GM21529 (cell line): Measurements from ENCODE around the gene KMT5C.

ENCODE experiments used
- ATAC-seq: cut with Tn5 transposase; IDR thresholded peaks from one replicate; pipeline ENCODE4 v1.9.1; 2021; ENCODE audit not compliant: unreplicated experiment

KMT5C gene

DNA sequence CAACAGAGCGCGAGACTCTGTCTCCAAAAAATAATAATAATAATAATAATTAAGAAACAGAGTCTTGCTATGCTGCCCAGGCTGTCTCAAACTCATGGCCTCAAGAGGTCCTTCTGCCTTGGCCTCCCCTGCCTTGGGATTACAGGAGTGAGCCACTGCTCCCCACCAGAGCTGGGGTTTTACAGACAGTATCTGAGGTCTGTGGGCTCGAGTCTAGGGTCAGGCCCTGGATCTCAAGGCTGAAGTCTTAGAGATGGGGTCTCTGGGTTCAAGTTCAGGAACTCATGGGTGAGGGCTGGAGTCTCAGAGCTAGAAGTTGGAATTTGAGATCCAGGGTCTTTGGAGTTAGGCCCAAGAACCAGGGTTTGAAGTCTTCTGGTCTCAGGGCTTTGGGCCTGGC lies 27.1 kb downstream of the KMT5C start:
- ATAC-seq: no peak

DNA sequence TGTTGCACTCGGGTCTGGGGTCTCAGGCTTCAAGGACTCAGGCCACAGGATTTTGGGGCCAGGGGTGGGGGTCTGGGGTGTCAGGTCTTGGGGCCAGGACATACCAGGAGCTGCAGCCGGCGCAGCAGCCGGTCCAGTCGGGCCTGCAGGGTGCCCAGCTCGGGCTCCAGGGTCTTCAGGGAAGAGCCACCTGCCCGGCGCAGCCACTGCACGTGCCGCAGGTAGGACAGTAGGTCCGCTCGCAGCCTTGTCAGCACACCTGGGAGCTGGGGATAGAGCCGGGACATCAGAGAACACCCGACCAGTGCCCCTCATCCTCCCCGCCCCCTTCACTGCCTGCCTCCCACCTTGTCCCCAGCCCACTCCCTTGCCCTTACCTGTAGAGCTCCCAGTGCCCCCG lies 28.4 kb downstream of the KMT5C start:
- ATAC-seq: no peak

- ATAC-seq: no peak
These were observed 29.3 kb downstream of the KMT5C start for GRCh38 chr19:55368701-55369563.

GRCh38 chr19:55369653-55370304 lies 30.1 kb downstream of the KMT5C start:
- no peak for ATAC-seq

- no peak for ATAC-seq
These were observed 30.8 kb downstream of the KMT5C start, which contains the start of gene IL11 for GRCh38 chr19:55370305-55370988. TSS of gene IL11 (minus strand) at chr19:55370463. CDS start at chr19:55370310, 153 bp downstream.

DNA sequence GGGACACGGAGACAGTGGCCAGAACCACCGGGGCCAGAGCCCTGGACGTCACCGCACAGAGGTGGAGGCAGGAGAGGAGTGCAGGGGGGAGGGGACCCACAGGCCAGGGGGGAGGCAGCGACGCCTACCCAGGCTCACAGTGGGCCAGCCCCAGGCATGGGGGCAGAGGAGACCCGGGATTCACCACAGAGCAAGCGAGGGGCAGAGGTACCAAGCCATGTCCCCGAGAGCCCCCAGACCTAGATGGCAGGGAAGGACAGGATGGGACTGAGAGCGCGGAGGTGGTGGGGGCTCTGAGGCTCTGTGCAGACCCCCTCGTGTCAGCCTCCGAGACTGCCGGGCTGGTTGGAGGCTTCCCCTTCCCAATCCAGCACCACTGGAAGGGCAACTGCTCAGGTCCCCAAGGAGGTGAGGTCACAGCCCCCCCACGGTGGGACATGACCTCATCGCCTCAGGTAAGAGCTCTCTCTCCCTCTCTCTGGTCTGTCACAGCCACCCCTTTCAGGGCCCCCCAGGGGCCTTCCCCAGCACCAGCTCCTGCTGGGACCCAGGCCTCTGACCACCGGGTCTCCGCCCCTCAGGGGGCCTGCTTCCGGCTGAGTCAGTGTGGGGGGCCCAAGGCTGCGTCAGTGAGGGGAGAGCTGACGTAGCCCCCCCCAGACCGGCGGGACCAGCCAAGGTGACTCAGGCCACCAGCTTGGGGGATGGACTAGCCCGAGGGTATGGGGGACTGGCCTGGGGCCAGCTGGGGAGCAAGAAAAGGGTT lies 32.8 kb downstream of the KMT5C start:
- ATAC-seq: no peak

GRCh38 chr19:55373306-55373992 lies 33.8 kb downstream of the KMT5C start:
- no peak for ATAC-seq

GRCh38 chr19:55373993-55374757 lies 34.5 kb downstream of the KMT5C start:
- ATAC-seq: no peak

GRCh38 chr19:55376241-55376933 lies 36.7 kb downstream of the KMT5C start, which contains the start of gene TMEM190:
TSS of gene TMEM190 (plus strand) at chr19:55376826. CDS start at chr19:55376854, 28 bp downstream.
- ATAC-seq: no peak

DNA sequence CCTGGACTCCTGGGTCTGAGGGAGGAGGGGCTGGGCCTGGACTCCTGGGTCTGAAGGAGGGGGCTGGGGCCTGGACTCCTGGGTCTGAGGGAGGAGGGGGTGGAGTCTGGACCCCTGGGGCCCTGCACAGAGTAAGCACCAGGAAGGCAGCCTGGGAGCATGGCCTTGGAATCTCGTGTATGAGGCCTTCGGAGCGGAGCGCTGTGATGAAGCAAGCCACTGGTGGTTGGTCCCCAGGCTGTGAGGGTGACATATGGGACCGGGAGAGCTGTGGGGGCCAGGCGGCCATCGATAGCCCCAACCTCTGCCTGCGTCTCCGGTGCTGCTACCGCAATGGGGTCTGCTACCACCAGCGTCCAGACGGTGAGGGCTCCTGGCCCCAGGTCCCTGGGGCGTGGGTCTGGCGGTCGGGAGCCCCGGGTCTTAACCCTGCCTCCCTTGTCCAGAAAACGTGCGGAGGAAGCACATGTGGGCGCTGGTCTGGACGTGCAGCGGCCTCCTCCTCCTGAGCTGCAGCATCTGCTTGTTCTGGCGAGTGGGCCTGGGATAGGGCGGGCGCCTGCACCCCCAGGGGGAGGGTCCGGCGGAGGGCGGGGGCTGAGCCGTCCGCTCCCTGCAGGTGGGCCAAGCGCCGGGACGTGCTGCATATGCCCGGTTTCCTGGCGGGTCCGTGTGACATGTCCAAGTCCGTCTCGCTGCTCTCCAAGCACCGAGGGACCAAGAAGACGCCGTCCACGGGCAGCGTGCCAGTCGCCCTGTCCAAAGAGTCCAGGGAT lies 37.9 kb downstream of the KMT5C start:
- no peak for ATAC-seq

DNA sequence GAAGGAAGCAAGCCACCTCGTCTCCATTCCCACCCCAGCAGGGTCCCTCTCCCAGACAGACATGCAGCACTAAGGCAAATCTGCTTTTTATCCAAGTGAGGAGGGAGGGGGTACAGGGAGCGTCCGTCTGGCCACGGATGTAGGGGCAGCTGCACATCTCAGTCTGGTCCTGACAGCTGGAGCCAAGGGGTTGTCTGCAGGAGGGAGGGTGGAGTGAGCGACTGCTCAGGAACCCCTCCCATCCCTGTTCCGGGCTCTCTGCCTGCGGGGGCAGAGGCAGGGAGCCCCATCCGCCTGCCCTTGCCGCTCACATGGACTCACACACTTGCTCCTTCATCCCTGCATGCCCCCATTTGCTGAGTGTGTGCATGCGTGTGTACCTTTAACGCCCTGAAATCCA lies 39.5 kb downstream of the KMT5C start:
- ATAC-seq: no peak

DNA sequence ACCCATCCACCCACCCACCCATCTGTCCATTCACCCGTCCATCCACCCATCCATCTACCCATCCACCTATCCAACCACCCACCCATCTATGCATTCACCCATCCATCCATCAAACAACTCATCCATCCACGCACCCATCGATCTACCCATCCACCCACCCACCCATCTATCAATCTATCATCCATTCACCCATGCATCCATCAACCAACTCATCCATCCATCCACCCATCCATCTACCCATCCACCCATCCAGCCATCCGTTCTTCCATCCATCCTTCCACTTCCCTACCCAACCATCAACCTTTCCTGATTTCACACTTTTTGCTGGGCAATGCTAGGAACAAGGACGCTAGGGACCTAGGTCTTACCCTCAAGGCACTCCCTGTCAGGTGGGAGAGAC lies 42.3 kb downstream of the KMT5C start:
- no peak for ATAC-seq

GRCh38 chr19:55382522-55383054 lies 42.9 kb downstream of the KMT5C start:
- no peak for ATAC-seq

- ATAC-seq: no peak
These were observed 43.8 kb downstream of the KMT5C start for GRCh38 chr19:55383279-55384130.

DNA sequence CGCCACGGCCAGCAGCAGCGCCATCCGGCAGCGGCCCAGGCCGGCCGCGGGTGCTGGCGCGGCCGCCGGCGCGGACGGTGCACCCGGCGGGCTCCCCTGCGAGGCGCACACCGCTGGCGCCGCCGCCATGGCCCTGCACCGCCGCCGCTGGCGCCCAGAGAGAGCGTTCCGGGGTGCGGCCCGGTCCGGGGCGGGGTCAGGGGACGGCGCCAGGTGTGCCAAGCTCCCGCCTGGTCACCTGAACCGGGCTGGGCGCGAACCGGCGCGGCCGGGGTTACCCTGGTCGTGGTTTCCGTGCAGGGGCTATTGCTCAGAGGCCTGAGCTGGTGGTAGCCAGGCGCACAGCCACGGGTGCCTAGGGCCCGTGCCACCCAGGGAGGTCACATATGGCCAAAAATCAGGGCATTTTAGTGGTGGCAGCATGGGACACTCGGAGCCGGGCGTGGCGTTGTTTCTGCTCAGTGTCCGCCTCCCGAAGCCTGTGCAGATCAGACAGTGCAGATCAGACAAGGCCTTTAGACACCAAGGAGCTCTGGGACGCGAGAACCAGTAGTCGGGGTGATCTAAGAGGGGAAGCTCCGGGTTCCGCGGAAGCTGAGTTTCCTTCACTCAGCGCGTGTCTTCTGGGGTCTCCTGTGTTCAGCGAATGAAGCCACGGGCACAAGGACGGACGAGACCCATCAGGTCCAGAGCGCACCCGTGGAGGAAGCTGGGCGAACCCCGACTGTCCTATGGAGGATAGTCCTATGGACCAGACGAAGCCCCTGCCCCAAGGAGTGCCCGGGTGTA lies 44.6 kb downstream of the KMT5C start, which contains the start of gene TMEM238:
TMEM238 (minus strand) TSS at position 162 of the 789 bp plus-strand sequence; CDS start at position 129, 33 bp downstream.
- ATAC-seq: no peak
